Nephron (organoid): ENCODE results near the gene BBX.
A peak's percentile ranks its signal among the peaks of the same experiment; 100 is the strongest.

Experiments used
- H3K27ac Mint-ChIP-seq, 3 experiments: 2 replicates each; pipeline ENCODE4 v1.8.0; 2020; ENCODE audit warnings: mixed read lengths in 3 of 3, mild to moderate bottlenecking in 2 of 3, moderate library complexity in 1 of 3
- H3K27me3 Mint-ChIP-seq: 2 replicates; pipeline ENCODE4 v1.8.0; 2021; ENCODE audit warnings: low read depth, mild to moderate bottlenecking, moderate library complexity, mixed read lengths
- H3K36me3 Mint-ChIP-seq: 2 replicates; pipeline ENCODE4 v1.8.0; 2020; ENCODE audit warnings: low read depth, mixed read lengths
- H3K4me1 Mint-ChIP-seq: 2 replicates; pipeline ENCODE4 v1.8.0; 2020; ENCODE audit warnings: mixed read lengths
- H3K4me3 Mint-ChIP-seq, 3 experiments: 2 replicates each; pipeline ENCODE4 v1.8.0; 2020; ENCODE audit warnings: mild to moderate bottlenecking in 3 of 3, mixed read lengths in 3 of 3, moderate library complexity in 2 of 3
- H3K9me3 Mint-ChIP-seq: 2 replicates; pipeline ENCODE4 v1.8.0; 2020; ENCODE audit warnings: mixed read lengths
- CTCF ChIP-seq, 3 experiments: fragments of 200-600 bp; sonication (generic); IDR thresholded peaks; one replicate each; pipeline ENCODE4 v1.5.0; 2021; ENCODE audit warnings: antibody characterized with exemption in 3 of 3; ENCODE audit not compliant: unreplicated experiment in 3 of 3

Gene BBX

DNA sequence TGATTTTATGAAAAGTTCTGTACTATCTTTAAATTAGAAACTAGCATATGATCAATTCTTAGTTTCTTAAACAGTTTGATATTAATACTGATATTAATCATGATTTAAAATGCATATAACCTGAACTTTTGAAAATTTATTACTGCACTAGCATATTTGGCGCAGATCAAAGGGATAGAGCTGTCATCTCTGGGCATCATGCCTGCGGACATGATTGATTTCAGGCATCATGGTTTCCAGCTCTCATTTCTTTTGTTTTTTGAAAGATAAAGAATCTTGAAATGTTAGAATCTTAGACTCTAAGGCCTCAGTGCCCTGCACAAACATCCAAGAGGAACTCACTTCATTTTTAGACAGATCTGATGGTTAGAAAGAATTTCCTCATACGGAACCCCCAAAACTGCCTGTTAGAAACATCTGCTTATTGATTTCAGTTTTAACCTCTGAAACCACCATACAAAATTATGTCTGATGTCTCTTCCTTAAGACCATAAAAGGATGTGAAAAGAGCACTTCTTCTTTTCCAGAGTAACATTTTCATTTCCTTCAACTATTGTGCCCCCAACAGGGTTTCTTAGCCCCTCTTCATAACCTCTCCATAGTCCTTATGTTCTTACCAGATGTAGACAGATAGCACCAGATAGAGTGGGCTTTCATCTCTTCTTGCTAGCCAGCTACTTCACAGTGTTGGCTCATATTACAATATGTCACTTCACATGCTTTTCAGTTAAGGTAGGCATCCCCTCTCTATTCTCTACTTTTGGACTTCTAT, 110.8 kb downstream of the BBX start:
- TF ChIP-seq CTCF (IDR thresholded peaks at IDR 0.05; ENCODE audit: unreplicated experiment in 3 of 3) = no peak

DNA sequence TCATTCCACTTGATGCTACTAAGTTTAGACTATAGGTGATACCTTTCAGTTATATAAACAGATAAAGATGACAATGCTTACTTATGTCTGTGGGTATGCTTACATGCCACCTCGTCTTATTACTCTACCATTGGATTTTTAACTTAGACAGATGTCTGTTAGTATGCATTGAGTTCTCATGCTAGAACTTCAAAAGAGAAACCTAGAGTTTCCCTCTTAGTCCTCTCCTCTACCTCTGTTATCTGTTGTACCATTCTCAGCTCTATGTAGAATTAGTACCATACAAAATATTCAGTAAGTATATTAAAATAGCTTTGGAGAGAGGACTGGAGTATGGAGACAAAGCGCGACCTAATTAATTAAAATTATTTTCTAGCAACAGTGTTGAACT, 111.3 kb downstream of the BBX start:
- Mint-ChIP-seq H3K27ac (peak overlapping the region in 1 of 3 experiments; percentile 59), H3K9me3 (no peaks in the 10 kb centered on the region), H3K4me3 (no peak overlapping the region), H3K27me3 (no peaks in the 10 kb centered on the region), H3K36me3 (no peaks in the 10 kb centered on the region), H3K4me1 (peaks cover 22% of the 10 kb centered on the region)
- no peak for TF ChIP-seq CTCF (IDR thresholded peaks at IDR 0.05; ENCODE audit: unreplicated experiment in 3 of 3)

More for the DNA sequence above, 110.8 kb downstream of the BBX start:
- Mint-ChIP-seq H3K27ac (peak overlapping the region in 1 of 3 experiments; percentile 59), H3K36me3 (no peaks in the 10 kb centered on the region), H3K9me3 (no peaks in the 10 kb centered on the region), H3K4me1 (peaks cover 22% of the 10 kb centered on the region), H3K27me3 (no peaks in the 10 kb centered on the region), H3K4me3 (no peak overlapping the region)

GRCh38 chr3:107637416-107638183, 114.8 kb downstream of the BBX start:
- no peaks in the 10 kb centered on the region for H3K9me3 Mint-ChIP-seq

GRCh38 chr3:107641572-107642307, 119.0 kb downstream of the BBX start:
- TF ChIP-seq CTCF (IDR thresholded peaks at IDR 0.05; ENCODE audit: unreplicated experiment in 3 of 3) = no peak
- Mint-ChIP-seq H3K36me3 (peaks cover under 1% of the 10 kb centered on the region), H3K9me3 (no peaks in the 10 kb centered on the region), H3K27ac (peak overlapping the region; percentile 19 to 64 (median 36)), H3K4me3 (no peak overlapping the region), H3K4me1 (peaks cover 23% of the 10 kb centered on the region), H3K27me3 (no peaks in the 10 kb centered on the region)

More at GRCh38 chr3:107637416-107638183, 114.8 kb downstream of the BBX start:
- H3K4me3 Mint-ChIP-seq = no peak overlapping the region
- H3K27me3 Mint-ChIP-seq = no peaks in the 10 kb centered on the region
- no peaks in the 10 kb centered on the region for H3K36me3 Mint-ChIP-seq
- no peak for TF ChIP-seq CTCF (IDR thresholded peaks at IDR 0.05; ENCODE audit: unreplicated experiment in 3 of 3)
- H3K4me1 Mint-ChIP-seq = peaks cover 29% of the 10 kb centered on the region
- H3K27ac Mint-ChIP-seq = peak overlapping the region in 1 of 3 experiments; percentile 42

DNA sequence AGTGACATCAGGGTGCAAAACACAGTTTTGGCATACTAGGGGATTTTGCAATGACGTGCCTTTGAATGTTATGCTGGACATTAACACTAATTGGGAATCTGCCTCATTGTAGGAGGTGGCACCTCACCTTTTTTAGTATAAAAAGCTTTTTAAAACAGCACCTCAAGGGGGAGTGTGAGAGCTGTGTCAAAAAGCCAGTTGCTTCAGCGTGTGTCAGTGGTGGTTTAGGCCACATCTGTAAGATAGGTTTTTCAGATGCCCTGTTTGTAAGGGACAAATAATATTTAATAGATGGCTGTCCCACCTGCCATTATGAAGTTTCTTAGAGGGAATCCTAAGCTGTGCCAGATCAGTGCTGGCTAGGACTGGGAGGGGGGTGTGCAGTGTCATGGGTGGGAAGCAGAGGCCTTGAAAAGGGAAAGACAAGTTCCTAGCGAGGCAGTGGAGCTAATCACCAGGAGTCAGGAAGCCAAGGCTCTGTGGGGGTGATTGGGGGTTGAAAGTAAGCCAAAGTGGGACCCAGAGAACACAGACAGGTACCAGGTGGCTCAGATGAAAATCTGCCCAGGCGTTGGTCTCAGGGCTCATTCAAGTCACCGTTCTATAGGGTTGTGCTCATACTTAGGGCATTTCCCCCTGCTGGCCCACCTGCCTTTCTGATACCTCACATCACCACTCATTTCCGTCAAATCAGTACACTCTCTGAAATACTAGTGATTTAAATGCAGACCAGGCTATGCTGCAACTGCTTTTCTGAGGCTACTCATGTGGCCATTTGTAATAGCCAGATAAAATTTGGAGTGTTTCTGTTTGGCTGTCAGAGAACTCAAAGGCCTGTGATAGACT, 120.5 kb downstream of the BBX start:
- Mint-ChIP-seq H3K27me3 (no peaks in the 10 kb centered on the region), H3K9me3 (no peaks in the 10 kb centered on the region), H3K4me3 (no peak overlapping the region), H3K36me3 (peaks cover 12% of the 10 kb centered on the region), H3K27ac (no peak overlapping the region), H3K4me1 (peaks cover 23% of the 10 kb centered on the region)
- TF ChIP-seq CTCF (IDR thresholded peaks at IDR 0.05; ENCODE audit: unreplicated experiment in 3 of 3) = peak in 2 of 3 experiments; percentile 10 to 26
